ENCODE measurements around the gene CCL14. TPM values are rescaled to one million over a fixed set of nuclear protein-coding genes. Genes with fewer than 3 reads are reported as not detected.

Gene CCL14
- total RNA-seq, 8 experiments from 2014 or later, result 0.14 to 0.52 (median 0.15) TPM; not detected in 5

- in situ Hi-C loops (cut with MboI; ENCODE audit: low pct_unique_long_range_greater_than_20kb in 2 of 9, low sequenced_read_pairs in 9 of 9, unreplicated experiment in 9 of 9), result loop anchor here in 1 of 9 experiments (25.0 kb wide), 1 partner anchor 155 kb away; no protein-coding TSS in a partner anchor
- no peak overlapping the region for H3K27ac ChIP-seq
- peak in 1 of 8 experiments; percentile 43 for ATAC-seq (replicated peaks in 6 of 8)
- H3K4me1 ChIP-seq (replicated peaks in 1 of 2), result no peaks in the 10 kb centered on the region
- 0 to 83% (median 50%) methylated on average over 1 to 4 of the region's 4 CpGs; no CpG with 5 or more reads in 2 of the 10 experiments for WGBS, 10 experiments
- no peak overlapping the region for H3K4me3 ChIP-seq
Measured at GRCh38 chr17:35981908-35982330, 4.6 kb downstream of the CCL14 start.

- no peak for ATAC-seq (replicated peaks in 6 of 8)
- 0 to 97% (median 68%) methylated on average over 1 to 9 of the region's 12 CpGs; no CpG with 5 or more reads in 2 of the 10 experiments for WGBS, 10 experiments
- no peaks in the 10 kb centered on the region for H3K4me1 ChIP-seq (replicated peaks in 1 of 2)
- in situ Hi-C loops (cut with MboI; ENCODE audit: low pct_unique_long_range_greater_than_20kb in 2 of 9, low sequenced_read_pairs in 9 of 9, unreplicated experiment in 9 of 9), result loop anchor here in 1 of 9 experiments (25.0 kb wide), 1 partner anchor 156 kb away; no protein-coding TSS in a partner anchor
- H3K4me3 ChIP-seq, result no peak within 1 kb of the TSS
- no peak within 1 kb of the TSS for H3K27ac ChIP-seq
Measured at GRCh38 chr17:35981246-35981645, 5.3 kb downstream of the CCL14 start, which contains the start of gene CCL16. Gene CCL16, minus strand, starts transcription at chr17:35981497. Its CDS starts 77 bp downstream, at chr17:35981420.

GRCh38 chr17:35978346-35978745 is 8.2 kb downstream of the CCL14 start:
- Histone ChIP-seq H3K4me3 (no peak overlapping the region), H3K4me1 (replicated peaks in 1 of 2) (no peaks in the 10 kb centered on the region), H3K27ac (no peak overlapping the region)
- no peak for ATAC-seq (replicated peaks in 6 of 8)
- in situ Hi-C loops (cut with MboI; ENCODE audit: low pct_unique_long_range_greater_than_20kb in 2 of 9, low sequenced_read_pairs in 9 of 9, unreplicated experiment in 9 of 9), result loop anchor here in 6 of 9 experiments (10.0 to 25.0 kb wide), 3 partner anchors 156 to 166 kb away; no protein-coding TSS in a partner anchor
- 17 to 100% (median 83%) methylated on average over 1 to 3 of the region's 3 CpGs; no CpG with 5 or more reads in 3 of the 10 experiments for WGBS, 10 experiments

GRCh38 chr17:35977509-35977908 is 9.0 kb downstream of the CCL14 start:
- in situ Hi-C loops (cut with MboI; ENCODE audit: low pct_unique_long_range_greater_than_20kb in 2 of 9, low sequenced_read_pairs in 9 of 9, unreplicated experiment in 9 of 9), result loop anchor here in 6 of 9 experiments (10.0 to 25.0 kb wide), 3 partner anchors 157 to 167 kb away; no protein-coding TSS in a partner anchor
- WGBS, 10 experiments, result 17 to 100% (median 89%) methylated on average over 1 to 5 of the region's 7 CpGs; no CpG with 5 or more reads in 3 of the 10 experiments
- Histone ChIP-seq H3K27ac (no peak overlapping the region), H3K4me3 (no peak overlapping the region), H3K4me1 (replicated peaks in 1 of 2) (no peaks in the 10 kb centered on the region)
- no peak for ATAC-seq (replicated peaks in 6 of 8)

- 14 to 88% (median 74%) methylated on average over 2 to 8 of the region's 10 CpGs for WGBS, 10 experiments
- peak in 1 of 8 experiments; percentile 55 for ATAC-seq (replicated peaks in 6 of 8)
- no peak overlapping the region for H3K4me3 ChIP-seq
- H3K27ac ChIP-seq, result no peak overlapping the region
- H3K4me1 ChIP-seq (replicated peaks in 1 of 2), result no peaks in the 10 kb centered on the region
- in situ Hi-C loops (cut with MboI; ENCODE audit: low pct_unique_long_range_greater_than_20kb in 2 of 9, low sequenced_read_pairs in 9 of 9, unreplicated experiment in 9 of 9), result loop anchor here in 8 of 9 experiments (10.0 to 25.0 kb wide), 4 partner anchors 161 to 514 kb away; partner anchors contain the start of gene ZNHIT3 (in 4 of the 8)
Measured at GRCh38 chr17:35973333-35974260, 12.9 kb downstream of the CCL14 start.

- Histone ChIP-seq H3K4me3 (no peak overlapping the region), H3K27ac (no peak overlapping the region), H3K4me1 (replicated peaks in 1 of 2) (no peaks in the 10 kb centered on the region)
- in situ Hi-C loops (cut with MboI; ENCODE audit: low pct_unique_long_range_greater_than_20kb in 2 of 9, low sequenced_read_pairs in 9 of 9, unreplicated experiment in 9 of 9), result loop anchor here in 8 of 9 experiments (10.0 to 25.0 kb wide), 4 partner anchors 162 to 514 kb away; partner anchors contain the start of gene ZNHIT3 (in 4 of the 8)
- ATAC-seq (replicated peaks in 6 of 8), result no peak
- 17 to 100% (median 40%) methylated on average over 1 to 4 of the region's 4 CpGs; no CpG with 5 or more reads in 1 of the 10 experiments for WGBS, 10 experiments
Measured at GRCh38 chr17:35972945-35973332, 13.6 kb downstream of the CCL14 start.

- H3K27ac ChIP-seq, result no peak overlapping the region
- H3K4me1 ChIP-seq (replicated peaks in 1 of 2), result no peaks in the 10 kb centered on the region
- H3K4me3 ChIP-seq, result no peak overlapping the region
- WGBS, 10 experiments, result 0 to 100% (median 70%) methylated on average over 1 to 5 of the region's 6 CpGs; no CpG with 5 or more reads in 3 of the 10 experiments
- no peak for ATAC-seq (replicated peaks in 6 of 8)
- in situ Hi-C loops (cut with MboI; ENCODE audit: low pct_unique_long_range_greater_than_20kb in 2 of 9, low sequenced_read_pairs in 9 of 9, unreplicated experiment in 9 of 9), result loop anchor here in 8 of 9 experiments (10.0 to 25.0 kb wide), 4 partner anchors 162 to 515 kb away; partner anchors contain the start of gene ZNHIT3 (in 4 of the 8)
Measured at GRCh38 chr17:35972535-35972934, 14.0 kb downstream of the CCL14 start.

- H3K4me1 ChIP-seq (replicated peaks in 1 of 2), result no peaks in the 10 kb centered on the region
- WGBS, 10 experiments, result 0 to 100% (median 86%) methylated on average over 1 of the region's 1 CpG; no CpG with 5 or more reads in 3 of the 10 experiments
- no peak overlapping the region for H3K27ac ChIP-seq
- in situ Hi-C loops (cut with MboI; ENCODE audit: low pct_unique_long_range_greater_than_20kb in 2 of 9, low sequenced_read_pairs in 9 of 9, unreplicated experiment in 9 of 9), result loop anchor here in 8 of 9 experiments (10.0 to 25.0 kb wide), 4 partner anchors 163 to 515 kb away; partner anchors contain the start of gene ZNHIT3 (in 4 of the 8)
- ATAC-seq (replicated peaks in 6 of 8), result no peak
- no peak overlapping the region for H3K4me3 ChIP-seq
Measured at GRCh38 chr17:35972066-35972465, 14.5 kb downstream of the CCL14 start.

GRCh38 chr17:35969558-35970380 is 16.8 kb downstream of the CCL14 start:
- WGBS, 10 experiments, result 0 to 100% (median 40%) methylated on average over 1 to 6 of the region's 8 CpGs; no CpG with 5 or more reads in 2 of the 10 experiments
- H3K27ac ChIP-seq, result no peak overlapping the region
- no peaks in the 10 kb centered on the region for H3K4me1 ChIP-seq (replicated peaks in 1 of 2)
- no peak overlapping the region for H3K4me3 ChIP-seq
- peak; percentile 63 to 91 (median 81) for ATAC-seq (replicated peaks in 6 of 8)
- in situ Hi-C loops (cut with MboI; ENCODE audit: low pct_unique_long_range_greater_than_20kb in 2 of 9, low sequenced_read_pairs in 9 of 9, unreplicated experiment in 9 of 9), result loop anchor here in 8 of 9 experiments (10.0 to 25.0 kb wide), 4 partner anchors 165 to 518 kb away; partner anchors contain the start of gene ZNHIT3 (in 4 of the 8)

- Histone ChIP-seq H3K27ac (no peak overlapping the region), H3K4me3 (no peak overlapping the region), H3K4me1 (replicated peaks in 1 of 2) (no peaks in the 10 kb centered on the region)
- in situ Hi-C loops (cut with MboI; ENCODE audit: low pct_unique_long_range_greater_than_20kb in 2 of 9, low sequenced_read_pairs in 9 of 9, unreplicated experiment in 9 of 9), result loop anchor here in 5 of 9 experiments (25.0 kb wide), 2 partner anchors 169 to 519 kb away; partner anchors contain the start of gene ZNHIT3 (in 4 of the 5)
- WGBS, 10 experiments, result 0 to 78% (median 35%) methylated on average over 1 to 7 of the region's 10 CpGs
- no peak for ATAC-seq (replicated peaks in 6 of 8)
Measured at GRCh38 chr17:35968520-35969054, 17.9 kb downstream of the CCL14 start.

GRCh38 chr17:35965272-35965671 is 21.3 kb downstream of the CCL14 start:
- no peak for ATAC-seq (replicated peaks in 6 of 8)
- Histone ChIP-seq H3K4me1 (replicated peaks in 1 of 2) (no peaks in the 10 kb centered on the region), H3K4me3 (no peak overlapping the region), H3K27ac (no peak overlapping the region)
- 40 to 100% (median 84%) methylated on average over 1 to 7 of the region's 7 CpGs; no CpG with 5 or more reads in 1 of the 10 experiments for WGBS, 10 experiments
- in situ Hi-C loops (cut with MboI; ENCODE audit: low pct_unique_long_range_greater_than_20kb in 2 of 9, low sequenced_read_pairs in 9 of 9, unreplicated experiment in 9 of 9), result loop anchor here in 5 of 9 experiments (25.0 kb wide), 2 partner anchors 172 to 522 kb away; partner anchors contain the start of gene ZNHIT3 (in 4 of the 5)
